OCI-LY7 (cell line): Measurements from ENCODE around the gene SWSAP1.

ENCODE experiments used
- CTCF ChIP-seq: fragments of 200-600 bp; sonication (generic); conservative IDR thresholded peaks from 2 replicates; pipeline ENCODE4 v1.5.1; 2014; ENCODE audit warnings: mild to moderate bottlenecking, antibody characterized with exemption, low read length, moderate library complexity, mixed read lengths
- EZH2phosphoT487 ChIP-seq: fragments of 200-600 bp; sonication (generic); IDR thresholded peaks from 2 replicates; pipeline ENCODE4 v1.6.1; 2018; ENCODE audit warnings: low read depth, borderline replicate concordance, mild to moderate bottlenecking, mixed run types, antibody characterized with exemption, low read length, moderate library complexity, mixed read lengths

DNA sequence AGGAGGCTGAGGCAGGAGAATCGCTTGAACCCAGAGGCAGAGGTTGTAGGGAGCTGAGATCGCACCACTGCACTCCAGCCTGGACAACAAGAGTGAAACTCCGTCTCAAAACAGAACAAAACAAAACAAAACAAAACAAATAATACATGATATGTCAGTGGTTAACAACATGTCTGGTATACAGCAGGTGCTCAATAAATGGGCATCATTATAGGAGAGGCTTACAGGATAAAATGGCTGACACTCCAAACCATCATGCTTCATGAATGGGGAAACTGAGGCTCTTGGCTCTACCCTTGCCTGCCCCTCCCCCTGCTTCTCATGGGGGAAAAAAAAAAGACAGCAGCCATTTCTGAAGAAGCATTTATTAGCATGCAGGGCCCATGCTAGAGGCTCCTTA is 32.0 kb upstream of the SWSAP1 start:
- no peak for TF ChIP-seq CTCF
- TF ChIP-seq EZH2phosphoT487, result no peak
